Stimulated activated CD4-positive, alpha-beta T cell treated with anti-CD3 and anti-CD28 coated beads, Interleukin-4, amount 100 ng/mL, for 4 hours (primary cell): ENCODE measurements around the gene PRDM16.
"Not testable (repeated sequence)": the region's sequence is repeated elsewhere in the genome, so short reads cannot be mapped to it uniquely, and the experiment has no call there.

Experiments used
- DNase-seq, 2 experiments: peaks; one replicate each; pipeline ENCODE4 v3.0.0-alpha.2; 2020

The PRDM16 gene

GRCh38 chr1:3084154-3084553, 15.2 kb downstream of the PRDM16 start:
- DNase-seq: no peak

- no peak for DNase-seq
Observed at GRCh38 chr1:3084726-3085125, 15.7 kb downstream of the PRDM16 start.

- no peak for DNase-seq
Observed at GRCh38 chr1:3085721-3086120, 16.7 kb downstream of the PRDM16 start.

GRCh38 chr1:3086272-3086974, 17.4 kb downstream of the PRDM16 start:
- DNase-seq: no peak

DNA sequence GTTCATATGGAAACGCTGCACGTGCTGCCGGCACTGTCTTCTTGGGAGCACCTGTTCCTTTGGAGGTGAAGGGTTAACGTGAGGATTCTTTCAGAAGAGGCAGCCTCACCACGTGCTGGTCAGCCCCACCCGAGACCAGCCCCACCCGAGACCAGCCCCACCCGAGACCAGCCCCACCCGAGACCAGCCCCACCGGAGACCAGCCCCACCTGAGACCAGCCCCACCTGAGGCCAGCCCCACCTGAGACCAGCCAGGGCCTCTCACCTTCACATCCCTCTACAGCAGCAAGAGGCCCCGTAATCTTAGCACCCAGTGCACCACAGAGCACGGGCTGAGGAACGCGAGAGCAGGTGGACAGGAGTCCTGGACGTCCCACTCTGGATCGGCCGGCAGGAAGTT, 18.0 kb downstream of the PRDM16 start:
- DNase-seq: no peak

DNA sequence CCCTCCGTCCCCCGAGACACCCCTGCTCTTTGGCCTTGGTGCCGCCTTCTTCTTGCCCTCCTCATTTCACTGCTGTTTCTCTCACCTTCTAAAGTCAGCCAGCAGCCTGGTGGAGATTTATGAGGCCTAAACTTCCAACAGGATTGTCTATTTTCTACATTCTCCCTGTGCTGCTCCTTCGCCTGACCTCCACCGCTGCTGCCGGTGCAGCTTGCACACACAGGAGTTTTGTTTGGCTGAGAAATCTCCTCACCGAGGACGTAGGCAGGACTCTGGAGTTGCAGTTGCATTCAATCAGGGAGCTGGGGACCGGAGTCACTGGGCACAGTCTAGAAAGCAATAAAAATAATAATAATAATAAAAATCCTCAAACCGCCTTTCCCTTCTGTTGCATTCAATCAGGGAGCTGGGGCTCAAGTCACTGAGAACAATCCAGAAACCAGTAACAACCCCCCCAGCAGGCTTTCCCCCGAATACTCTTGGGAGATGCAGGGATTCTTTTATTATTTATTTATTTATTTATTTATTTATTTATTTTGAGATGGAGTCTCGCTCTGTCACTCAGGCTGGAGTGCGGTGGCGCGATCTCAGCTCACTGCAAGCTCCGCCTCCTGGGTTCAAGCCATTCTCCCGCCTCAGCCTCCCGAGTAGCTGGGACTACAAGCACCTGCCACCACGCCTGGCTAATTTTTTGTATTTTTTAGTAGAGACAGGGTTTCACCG, 19.1 kb downstream of the PRDM16 start:
- DNase-seq: not testable (repeated sequence)

DNA sequence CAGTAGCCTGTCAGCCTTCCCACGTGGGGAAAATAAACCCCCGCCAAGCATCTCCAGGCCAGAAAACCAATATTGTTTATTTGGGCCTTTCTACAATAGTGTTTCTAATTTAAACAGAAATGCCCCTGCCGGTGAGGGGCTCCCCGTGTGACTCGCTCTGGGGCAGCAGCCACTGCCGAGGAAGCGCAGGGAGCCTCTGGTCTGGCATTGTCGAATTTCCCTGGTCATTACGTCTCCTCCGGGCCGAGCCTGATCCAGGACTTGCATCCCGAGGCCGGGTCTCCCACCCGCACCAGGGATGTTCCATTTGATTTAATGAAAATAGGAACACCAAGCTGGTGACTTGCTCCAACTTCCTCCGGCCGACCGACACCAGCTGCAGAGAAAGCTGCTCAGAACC, 20.5 kb downstream of the PRDM16 start:
- DNase-seq: no peak

GRCh38 chr1:3091334-3091733, 22.3 kb downstream of the PRDM16 start:
- DNase-seq: no peak

- DNase-seq: no peak
Observed at GRCh38 chr1:3092530-3092929, 23.5 kb downstream of the PRDM16 start.

DNA sequence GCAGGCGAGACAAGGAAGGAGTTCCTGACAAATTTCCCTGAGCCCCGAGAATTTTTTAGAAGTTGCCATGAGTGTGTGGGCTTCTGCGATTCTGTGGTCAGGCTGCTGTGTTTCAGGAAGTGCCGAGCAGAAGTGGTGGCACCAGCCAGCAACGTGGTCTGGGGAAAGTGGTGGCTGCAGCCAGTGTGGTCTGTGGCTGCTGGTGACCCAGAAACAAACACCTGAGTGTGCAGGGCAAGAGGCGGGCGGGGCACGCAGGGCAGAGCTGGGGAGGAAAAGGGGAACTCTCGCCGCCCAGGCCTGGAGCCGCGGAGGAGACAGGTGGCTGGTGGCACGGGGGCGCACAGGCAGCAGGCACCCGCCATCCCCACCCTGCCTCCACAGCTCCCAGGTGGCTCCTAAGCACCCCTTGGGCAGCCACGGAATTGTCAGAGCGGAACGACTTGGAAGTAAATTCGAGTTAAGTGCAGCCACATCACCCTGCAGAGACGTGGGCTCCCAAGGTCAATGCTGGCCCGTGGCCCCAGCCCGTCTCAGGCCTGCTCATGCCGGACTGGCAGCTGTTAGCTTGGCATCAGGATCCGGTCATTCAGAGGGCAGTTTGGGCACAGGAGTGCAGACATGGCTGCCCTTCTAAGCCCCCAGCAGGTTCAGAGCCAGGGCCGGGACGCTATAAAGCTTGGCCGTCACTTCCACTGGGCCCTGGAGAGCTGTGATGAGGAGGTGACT, 25.1 kb downstream of the PRDM16 start:
- DNase-seq: no peak

DNA sequence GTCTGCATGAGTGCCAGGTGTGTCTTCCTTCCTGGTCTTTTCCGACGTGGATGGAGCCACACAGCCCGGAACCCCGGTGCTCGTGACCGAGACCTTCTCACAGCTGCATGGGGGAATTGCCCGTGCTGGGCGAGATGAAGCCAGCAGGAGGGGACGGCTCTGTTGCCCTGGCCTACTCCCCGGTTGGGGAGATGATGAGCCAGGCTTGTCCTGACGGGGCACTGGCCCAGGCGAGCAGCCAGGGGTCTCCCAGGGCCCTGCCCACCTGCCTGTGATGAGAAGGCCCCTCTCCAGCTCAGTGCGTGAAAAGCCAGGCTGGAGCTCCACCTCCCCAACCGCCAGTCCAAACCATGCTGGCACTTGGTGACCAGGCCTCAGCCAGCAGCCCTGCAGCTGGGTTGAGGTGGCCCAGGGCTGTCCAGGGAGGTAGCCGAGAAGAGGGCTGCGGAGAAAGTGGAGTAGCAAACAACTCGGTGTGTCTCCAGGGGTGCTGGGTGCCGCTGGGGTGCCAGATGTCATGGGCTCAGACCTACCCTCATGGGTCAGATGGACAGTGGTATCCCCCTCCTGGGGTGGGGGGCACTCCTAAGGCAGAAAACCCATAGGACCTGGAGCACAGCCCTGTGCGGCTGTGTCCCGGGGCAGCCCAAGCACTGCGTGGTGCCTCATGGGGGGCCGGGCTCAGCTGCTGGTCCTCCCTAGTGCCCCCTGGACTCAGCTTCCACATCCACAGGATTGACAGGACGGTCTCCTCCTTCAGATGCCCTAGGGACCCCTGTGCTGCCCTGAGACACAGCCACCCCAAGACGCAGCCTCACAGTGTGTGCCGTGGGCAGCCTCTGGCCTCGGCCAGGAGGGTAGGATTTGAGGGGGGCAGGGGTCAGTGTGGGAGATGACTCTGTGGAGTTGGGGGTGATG, 26.1 kb downstream of the PRDM16 start:
- no peak for DNase-seq

- DNase-seq: no peak
Observed at GRCh38 chr1:3096345-3096744, 27.3 kb downstream of the PRDM16 start.

GRCh38 chr1:3097231-3097630, 28.2 kb downstream of the PRDM16 start:
- DNase-seq: no peak

DNA sequence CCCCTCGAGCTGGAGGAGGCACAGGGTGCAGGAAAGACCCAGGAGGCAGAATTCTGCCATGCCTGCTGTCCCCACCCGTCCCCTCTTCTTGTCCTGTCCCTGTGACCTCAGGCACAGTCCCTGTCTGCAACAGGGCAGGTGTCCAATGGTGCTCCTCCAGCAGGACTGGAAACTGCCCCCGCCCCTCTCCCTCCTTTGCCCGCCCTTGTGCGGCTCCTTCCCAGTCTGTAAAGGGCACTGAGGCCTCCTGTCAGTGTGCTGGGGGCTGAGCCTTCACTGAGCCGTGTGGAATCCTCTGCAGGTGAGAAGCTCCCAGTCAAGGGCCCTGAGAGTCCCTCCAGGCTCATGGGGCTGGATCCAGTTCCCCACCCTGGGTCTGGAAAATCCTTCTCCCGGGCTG, 28.9 kb downstream of the PRDM16 start:
- DNase-seq: no peak

GRCh38 chr1:3099861-3100260, 30.9 kb downstream of the PRDM16 start:
- DNase-seq: no peak

- DNase-seq: no peak
Observed at GRCh38 chr1:3101124-3101939, 32.3 kb downstream of the PRDM16 start.

DNA sequence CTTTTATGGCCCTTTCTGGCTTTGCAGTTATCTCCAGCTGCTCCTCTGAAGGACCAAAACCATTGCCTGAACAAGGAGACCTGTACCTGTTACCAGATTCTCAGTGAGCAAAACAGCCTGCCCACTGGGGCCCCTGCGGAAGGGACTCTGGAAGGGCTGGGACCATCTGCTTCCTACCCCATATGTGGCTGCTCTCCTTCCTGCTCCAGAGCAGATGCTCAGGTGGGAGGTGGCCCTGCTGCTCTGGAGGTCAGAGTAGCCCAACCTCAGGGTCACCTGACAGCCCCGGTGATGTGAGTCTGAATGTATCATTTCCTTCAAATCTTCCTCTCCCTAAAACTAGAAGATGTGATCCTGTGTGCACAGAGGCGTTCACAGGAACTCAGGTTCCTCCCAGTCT, 33.6 kb downstream of the PRDM16 start:
- no peak for DNase-seq

DNA sequence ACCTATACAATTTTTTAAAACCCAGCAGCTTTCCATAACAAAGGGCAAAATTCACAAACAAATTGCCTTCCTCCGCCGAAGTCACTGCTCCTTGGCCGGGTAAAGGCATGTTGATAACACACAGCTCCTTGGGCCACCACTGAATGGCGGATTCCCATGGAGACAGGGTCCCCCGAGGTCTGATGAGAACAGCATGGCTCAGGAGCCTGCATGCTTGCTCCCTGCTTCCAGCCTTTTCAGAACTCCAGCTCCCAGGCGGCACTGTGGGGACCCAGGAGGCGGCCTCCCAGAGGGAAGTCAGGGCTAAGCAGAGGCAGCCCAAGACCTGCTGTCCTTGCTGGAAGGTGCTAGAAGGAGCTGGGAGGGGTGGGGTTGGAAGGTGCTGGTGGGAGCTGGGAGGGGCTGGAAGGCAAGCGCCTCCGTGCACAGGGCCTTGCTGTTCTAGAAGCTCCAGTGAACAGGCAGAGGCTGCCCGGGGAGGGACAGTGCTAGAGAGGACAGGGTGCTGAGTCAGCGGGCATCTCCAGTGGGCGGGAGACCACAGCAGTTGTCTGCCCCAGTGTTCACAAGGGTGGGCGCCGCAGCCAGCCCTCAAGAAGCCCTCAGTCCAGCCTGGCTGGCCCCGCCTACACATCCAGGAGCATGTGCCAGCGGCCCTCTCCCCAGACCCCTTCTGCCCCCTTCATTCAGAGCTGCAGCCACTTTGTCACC, 35.1 kb downstream of the PRDM16 start:
- no peak for DNase-seq

DNA sequence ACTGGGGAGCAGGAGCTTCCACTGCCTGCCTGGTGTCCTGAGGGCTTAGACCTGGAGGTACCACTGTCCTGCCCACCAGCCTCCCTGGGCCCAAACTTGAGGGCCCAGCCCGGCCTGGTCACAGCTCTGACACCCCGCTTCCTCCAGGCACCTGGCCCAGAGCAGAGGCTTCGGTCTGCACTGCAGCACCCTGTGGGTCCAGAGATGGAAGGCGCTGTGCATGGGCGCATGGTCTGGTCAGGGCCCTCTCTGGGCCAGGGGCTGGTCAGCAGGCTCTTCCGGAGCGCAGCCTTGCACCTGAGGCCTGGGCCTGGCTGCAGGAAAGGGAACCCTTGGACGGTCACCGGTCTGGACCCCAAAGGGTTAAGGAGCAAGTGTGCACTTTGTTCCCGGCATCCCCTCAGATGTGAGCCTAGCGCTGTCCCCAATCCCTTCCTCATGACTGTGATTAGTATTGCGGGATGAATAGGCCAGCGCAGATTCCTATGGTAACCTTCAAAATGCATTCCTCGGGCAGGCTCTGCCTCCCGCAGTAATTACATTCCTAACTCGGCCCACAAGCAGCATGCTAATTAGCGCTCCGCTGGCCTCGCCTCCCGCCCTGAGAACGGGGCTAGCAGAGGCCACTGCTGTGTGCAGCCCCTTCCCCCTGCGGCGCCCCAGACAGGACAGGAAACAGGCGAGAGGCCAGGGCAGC, 36.3 kb downstream of the PRDM16 start:
- no peak for DNase-seq

GRCh38 chr1:3106216-3106615, 37.2 kb downstream of the PRDM16 start:
- no peak for DNase-seq

DNA sequence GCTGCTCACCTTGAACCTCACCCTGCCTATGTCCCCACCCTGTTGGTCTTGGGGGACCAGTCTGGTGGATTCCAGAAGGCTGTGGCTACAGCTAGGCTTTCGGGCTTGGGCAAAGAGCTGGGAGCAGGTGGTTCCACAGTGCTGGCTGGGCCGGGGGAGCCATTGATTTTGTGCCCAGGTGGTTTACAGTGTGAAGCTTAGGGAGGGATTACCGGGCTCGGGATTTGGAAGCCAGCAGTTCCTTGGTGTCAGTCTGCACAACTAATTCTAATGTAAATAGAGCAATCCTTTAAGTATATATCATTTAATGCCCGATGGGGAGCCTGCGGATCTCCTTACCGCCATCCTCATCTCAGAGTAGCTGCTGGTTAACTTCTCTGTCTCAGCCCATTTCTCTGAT, 38.2 kb downstream of the PRDM16 start:
- DNase-seq: no peak
